H1 (cell line): Measurements from ENCODE around the gene DDB1. TPM values are rescaled to one million over a fixed set of nuclear protein-coding genes. Genes with fewer than 3 reads are reported as not detected.

ENCODE experiments used
- EZH2 ChIP-seq: fragments of 200-600 bp; sonication (generic); IDR thresholded peaks from 2 replicates; pipeline ENCODE4 v1.7.1; 2012; ENCODE audit warnings: low read depth, mild to moderate bottlenecking, moderate library complexity, low read length, inconsistent platforms; ENCODE audit not compliant: severe bottlenecking
- SAP30 ChIP-seq: fragments of 300-600 bp; sonication (generic); IDR thresholded peaks from 2 replicates; pipeline ENCODE4 v1.7.1; 2012; ENCODE audit warnings: low read length, moderate library complexity, mild to moderate bottlenecking, inconsistent platforms; ENCODE audit not compliant: insufficient read depth, insufficient replicate concordance
- polyA plus RNA-seq, 7 experiments: library from polyadenylated mRNA; depleted of rRNA in 3 of 7; stranded (reverse) in 5 of 7; unstranded in 2 of 7; fragments of >200 nt in 5 of 7; fragments of 200-250 nt in 2 of 7; gene quantifications; 1 replicate in 5 of 7; 2 replicates in 1 of 7; 4 replicates in 1 of 7; pipeline versions ENCODE4 v1.2.1 to v1.2.3, GENCODE V29; 2011 to 2013; ENCODE audit warnings: missing spikeins in 2 of 7, mixed read lengths in 2 of 7
- total RNA-seq: library from RNA; stranded (reverse); fragmentation: NEBNext Ultra II Directional; extraction: Animal tissue kit (Norgen Biotek cat#: 25700); gene quantifications from 2 replicates; pipeline ENCODE4 v1.2.1, GENCODE V29; 2021
- TF ChIP-seq, protein P1 (sequence below): IDR thresholded peaks from 2 replicates; pipeline ENCODE4 v1.6.1; 2012; ENCODE audit warnings: inconsistent platforms

DDB1 gene
- total and polyA plus RNA-seq, 2 of the 8 experiments (the other 6 are each of a cell fraction or from before 2014, with no cell fraction given), result 275 to 306 TPM

GRCh38 chr11:61333550-61334433 is 887 bp upstream of the DDB1 start (continued):
- TF ChIP-seq EZH2, result no peak
- TF ChIP-seq, protein P1, sequence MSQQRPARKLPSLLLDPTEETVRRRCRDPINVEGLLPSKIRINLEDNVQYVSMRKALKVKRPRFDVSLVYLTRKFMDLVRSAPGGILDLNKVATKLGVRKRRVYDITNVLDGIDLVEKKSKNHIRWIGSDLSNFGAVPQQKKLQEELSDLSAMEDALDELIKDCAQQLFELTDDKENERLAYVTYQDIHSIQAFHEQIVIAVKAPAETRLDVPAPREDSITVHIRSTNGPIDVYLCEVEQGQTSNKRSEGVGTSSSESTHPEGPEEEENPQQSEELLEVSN, result peak; percentile 51; the same call in 1 of the 2 replicates
- peak; percentile 92 for TF ChIP-seq SAP30
